K562 (cell line): Measurements from ENCODE around the gene RING1. TPM values are rescaled to one million over a fixed set of nuclear protein-coding genes. Genes with fewer than 3 reads are reported as not detected.

Experiments
- CHD1 ChIP-seq: fragments of 200-600 bp; sonication (generic); IDR thresholded peaks from one replicate; pipeline ENCODE4 v1.6.1; 2012; ENCODE audit warnings: mild to moderate bottlenecking, moderate library complexity, low read length, inconsistent platforms
- COPS2 ChIP-seq: fragments of 450-650 bp; conservative IDR thresholded peaks from 2 replicates; pipeline ENCODE4 v1.6.1; 2016; ENCODE audit warnings: mild to moderate bottlenecking, moderate library complexity
- DPF2 ChIP-seq: fragments of 450-650 bp; IDR thresholded peaks from 2 replicates; pipeline ENCODE4 v1.6.1; 2016
- EGR1 ChIP-seq: fragments of 450-650 bp; conservative IDR thresholded peaks from 2 replicates; pipeline ENCODE4 v1.6.1; 2017; ENCODE audit warnings: mild to moderate bottlenecking
- ELF4 ChIP-seq: fragments of 450-650 bp; formaldehyde crosslinking; IDR thresholded peaks from 2 replicates; pipeline ENCODE4 v1.4.0; 2022; ENCODE audit warnings: missing genetic modification characterization
- EP400 ChIP-seq: fragments of 450-650 bp; IDR thresholded peaks from 2 replicates; pipeline ENCODE4 v1.6.1; 2017; ENCODE audit warnings: antibody characterized with exemption, mild to moderate bottlenecking, moderate library complexity
- FOXP1 ChIP-seq: sonication (generic); formaldehyde crosslinking; IDR thresholded peaks from 2 replicates; pipeline ENCODE4 v1.8.0; 2022; ENCODE audit warnings: mild to moderate bottlenecking, missing genetic modification reagents
- GABPB2 ChIP-seq: fragments of 250-450 bp; sonication (Bioruptor Pico); conservative IDR thresholded peaks from 2 replicates; pipeline ENCODE4 v1.5.1; 2021; ENCODE audit warnings: mild to moderate bottlenecking
- ID3 ChIP-seq, 2 experiments: fragments of 250-450 bp in 1 of 2; fragments of 450-650 bp in 1 of 2; sonication (Bioruptor Pico) in 1 of 2; IDR thresholded peaks; 2 replicates each; pipeline versions ENCODE4 v1.6.1 to v1.8.0; 2016 to 2021; ENCODE audit warnings: mild to moderate bottlenecking in 2 of 2, moderate library complexity in 2 of 2, missing compliant biosample characterization in 1 of 2, missing genetic modification characterization in 1 of 2
- KAT2B ChIP-seq: IDR thresholded peaks from one replicate; pipeline ENCODE4 v1.6.1; 2012; ENCODE audit warnings: low read depth, mild to moderate bottlenecking, control low read depth, inconsistent platforms, low read length, moderate library complexity
- NR2F6 ChIP-seq: fragments of 450-650 bp; formaldehyde crosslinking; IDR thresholded peaks from 2 replicates; pipeline ENCODE4 v1.4.0; 2020; ENCODE audit warnings: mild to moderate bottlenecking
- NR4A1 ChIP-seq, 2 experiments: fragments of 250-450 bp in 1 of 2; fragments of 450-650 bp in 1 of 2; sonication (Bioruptor Pico) in 1 of 2; IDR thresholded peaks; 2 replicates each; pipeline versions ENCODE4 v1.4.0 to v1.6.1; 2016 to 2020; ENCODE audit warnings: mild to moderate bottlenecking in 2 of 2, missing compliant biosample characterization in 1 of 2, missing genetic modification characterization in 1 of 2, moderate library complexity in 1 of 2
- RAD21 ChIP-seq, 2 experiments: fragments of 250-450 bp in 1 of 2; fragments of 450-650 bp in 1 of 2; sonication (Bioruptor Pico) in 1 of 2; formaldehyde crosslinking in 1 of 2; IDR thresholded peaks in 1 of 2; conservative IDR thresholded peaks in 1 of 2; 2 replicates each; pipeline versions ENCODE4 v1.4.0 to v1.8.0; 2020 to 2022; ENCODE audit warnings: mild to moderate bottlenecking in 2 of 2, moderate library complexity in 1 of 2
- ZBTB7A ChIP-seq: IDR thresholded peaks from 2 replicates; pipeline ENCODE4 v1.6.1; 2011; ENCODE audit warnings: low read depth, mild to moderate bottlenecking, low read length, moderate library complexity, borderline replicate concordance; ENCODE audit not compliant: control insufficient read depth
- ZNF165 ChIP-seq: fragments of 250-450 bp; sonication (Bioruptor Pico); IDR thresholded peaks from 2 replicates; pipeline ENCODE4 v1.4.0; 2020; ENCODE audit warnings: borderline replicate concordance
- ZNF197 ChIP-seq: fragments of 200-800 bp; sonication (Bioruptor generic); IDR thresholded peaks from 2 replicates; pipeline ENCODE4 v1.6.1; 2016; ENCODE audit warnings: low read depth, missing genetic modification characterization, missing compliant biosample characterization
- ZNF282 ChIP-seq: sonication (generic); formaldehyde crosslinking; IDR thresholded peaks from 2 replicates; pipeline ENCODE4 v1.8.1; 2023; ENCODE audit warnings: missing genetic modification reagents
- ZNF324 ChIP-seq: fragments of 250-450 bp; sonication (Bioruptor Pico); IDR thresholded peaks from 2 replicates; pipeline ENCODE4 v1.4.0; 2020; ENCODE audit warnings: mild to moderate bottlenecking
- polyA plus RNA-seq, 8 experiments: library from polyadenylated mRNA; depleted of rRNA in 4 of 8; stranded (reverse) in 5 of 8; unstranded in 3 of 8; fragments of >200 nt; fragmentation: Nextera tagmentation in 2 of 8; fragmentation: Illumina TruSeq in 1 of 8; extraction: Ambion mirVana in 2 of 8; extraction: Trizol in 1 of 8; gene quantifications; 2 replicates each; pipeline versions ENCODE4 v1.2.1 to v1.2.3, GENCODE V29; 2011 to 2014; ENCODE audit warnings: inconsistent platforms in 1 of 8, missing spikeins in 1 of 8
- total RNA-seq, 7 experiments: library from RNA; depleted of rRNA in 6 of 7; stranded (reverse); fragments of >200 nt in 6 of 7; fragmentation: Illumina TruSeq in 2 of 7; extraction: Trizol in 2 of 7; gene quantifications; 2 replicates each; pipeline versions ENCODE4 v1.2.1 to v1.2.3, GENCODE V29; 2011 to 2021; ENCODE audit warnings: low replicate concordance in 1 of 7
- TF ChIP-seq, protein P1 (sequence below): fragments of 450-650 bp; IDR thresholded peaks from 2 replicates; pipeline ENCODE4 v1.7.0; 2016; ENCODE audit warnings: borderline replicate concordance

The RING1 gene
- total and polyA plus RNA-seq, 9 of the 15 experiments (the other 6 are each of a cell fraction or from before 2014, with no cell fraction given): 4.2 to 59.1 (median 36.9) TPM

- TF ChIP-seq NR2F6 (CRISPR knock-in tag): 0 out of 2 replicates have a peak, but pooled peaks have one; percentile 52
- 0 out of 2 replicates have a peak, but pooled peaks have one; percentile 3 for TF ChIP-seq EP400
- TF ChIP-seq CHD1: no peak
- TF ChIP-seq GABPB2 (CRISPR knock-in tag): no peak
- TF ChIP-seq DPF2: peak; percentile 5; the same call in 1 of the 2 replicates
- 0 out of 2 replicates have a peak, but pooled peaks have one; percentile 28 for TF ChIP-seq ZNF324 (CRISPR knock-in tag)
- TF ChIP-seq COPS2: no peak
- 0 out of 2 replicates have a peak, but pooled peaks have one; percentile 54 for TF ChIP-seq ZBTB7A
- TF ChIP-seq FOXP1: no peak
- TF ChIP-seq, protein P1, sequence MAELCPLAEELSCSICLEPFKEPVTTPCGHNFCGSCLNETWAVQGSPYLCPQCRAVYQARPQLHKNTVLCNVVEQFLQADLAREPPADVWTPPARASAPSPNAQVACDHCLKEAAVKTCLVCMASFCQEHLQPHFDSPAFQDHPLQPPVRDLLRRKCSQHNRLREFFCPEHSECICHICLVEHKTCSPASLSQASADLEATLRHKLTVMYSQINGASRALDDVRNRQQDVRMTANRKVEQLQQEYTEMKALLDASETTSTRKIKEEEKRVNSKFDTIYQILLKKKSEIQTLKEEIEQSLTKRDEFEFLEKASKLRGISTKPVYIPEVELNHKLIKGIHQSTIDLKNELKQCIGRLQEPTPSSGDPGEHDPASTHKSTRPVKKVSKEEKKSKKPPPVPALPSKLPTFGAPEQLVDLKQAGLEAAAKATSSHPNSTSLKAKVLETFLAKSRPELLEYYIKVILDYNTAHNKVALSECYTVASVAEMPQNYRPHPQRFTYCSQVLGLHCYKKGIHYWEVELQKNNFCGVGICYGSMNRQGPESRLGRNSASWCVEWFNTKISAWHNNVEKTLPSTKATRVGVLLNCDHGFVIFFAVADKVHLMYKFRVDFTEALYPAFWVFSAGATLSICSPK: peak; percentile 70; the same call in 1 of the 2 replicates
- TF ChIP-seq EGR1: no peak
- TF ChIP-seq ZNF282 (CRISPR knock-in tag): no peak
- no peak for TF ChIP-seq KAT2B
- peak; percentile 74; the same call in 1 of the 2 replicates for TF ChIP-seq ZNF165 (CRISPR knock-in tag)
- TF ChIP-seq ZNF197: no peak
- no peak for TF ChIP-seq ID3 (CRISPR knock-in tag; IDR thresholded peaks at IDR 0.05)
- peak; percentile 69; the same call in 1 of the 2 replicates for TF ChIP-seq ID3 (tag; IDR thresholded peaks at IDR 0.05)
- peak; percentile 64; the same call in 1 of the 2 replicates for TF ChIP-seq NR4A1 (CRISPR knock-in tag; IDR thresholded peaks at IDR 0.05)
- peak; percentile 43; the same call in 1 of the 2 replicates for TF ChIP-seq NR4A1 (tag; IDR thresholded peaks at IDR 0.05)
- TF ChIP-seq RAD21 (CRISPR knock-in tag; conservative IDR thresholded peaks at IDR 0.05 in 1 of 2, IDR thresholded peaks at IDR 0.05 in 1 of 2): 0 out of 4 replicates have a peak, but pooled peaks of 1 of the 2 experiments have one; percentile 1
- TF ChIP-seq ELF4 (CRISPR knock-in tag): peak; percentile 37; the same call in 1 of the 2 replicates
Observed at GRCh38 chr6:33249732-33250630, 41.7 kb downstream of the RING1 start (continued).
